A673 (cell line): ENCODE measurements around the gene LMO4.

Source experiments
- EZH2 ChIP-seq: fragments of 200-600 bp; sonication (generic); IDR thresholded peaks from 2 replicates; pipeline ENCODE4 v1.6.1; 2017; ENCODE audit warnings: borderline replicate concordance, low read depth, mild to moderate bottlenecking, mixed read lengths, antibody characterized with exemption, low read length; ENCODE audit not compliant: poor library complexity, severe bottlenecking
- TF ChIP-seq, protein P1 (sequence below): fragments of 300-800, 200-600 bp; sonication (generic); conservative IDR thresholded peaks from 2 replicates; pipeline ENCODE4 v1.5.1; 2017; ENCODE audit warnings: low read depth, mild to moderate bottlenecking, antibody characterized with exemption, low read length, moderate library complexity, mixed read lengths

DNA sequence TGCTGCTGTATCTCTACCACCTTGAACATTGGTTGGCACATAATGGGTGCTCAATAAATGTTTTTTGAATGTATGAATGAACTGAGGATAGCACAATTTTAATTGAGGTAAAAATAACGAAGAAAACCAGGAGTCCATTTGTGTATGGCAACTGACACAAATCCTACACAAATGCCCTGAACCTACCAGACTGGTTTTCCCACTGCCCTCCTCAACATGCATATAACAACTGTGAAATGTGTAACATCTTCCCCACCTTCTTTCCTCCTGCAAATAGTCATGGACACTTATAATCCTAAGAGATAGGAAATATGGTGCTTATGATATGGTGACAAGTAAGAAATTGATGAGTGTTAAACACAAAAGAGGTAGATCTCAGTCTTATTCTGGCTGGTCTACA is 9.9 kb upstream of the LMO4 start:
- TF ChIP-seq, protein P1, sequence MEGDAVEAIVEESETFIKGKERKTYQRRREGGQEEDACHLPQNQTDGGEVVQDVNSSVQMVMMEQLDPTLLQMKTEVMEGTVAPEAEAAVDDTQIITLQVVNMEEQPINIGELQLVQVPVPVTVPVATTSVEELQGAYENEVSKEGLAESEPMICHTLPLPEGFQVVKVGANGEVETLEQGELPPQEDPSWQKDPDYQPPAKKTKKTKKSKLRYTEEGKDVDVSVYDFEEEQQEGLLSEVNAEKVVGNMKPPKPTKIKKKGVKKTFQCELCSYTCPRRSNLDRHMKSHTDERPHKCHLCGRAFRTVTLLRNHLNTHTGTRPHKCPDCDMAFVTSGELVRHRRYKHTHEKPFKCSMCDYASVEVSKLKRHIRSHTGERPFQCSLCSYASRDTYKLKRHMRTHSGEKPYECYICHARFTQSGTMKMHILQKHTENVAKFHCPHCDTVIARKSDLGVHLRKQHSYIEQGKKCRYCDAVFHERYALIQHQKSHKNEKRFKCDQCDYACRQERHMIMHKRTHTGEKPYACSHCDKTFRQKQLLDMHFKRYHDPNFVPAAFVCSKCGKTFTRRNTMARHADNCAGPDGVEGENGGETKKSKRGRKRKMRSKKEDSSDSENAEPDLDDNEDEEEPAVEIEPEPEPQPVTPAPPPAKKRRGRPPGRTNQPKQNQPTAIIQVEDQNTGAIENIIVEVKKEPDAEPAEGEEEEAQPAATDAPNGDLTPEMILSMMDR = no peak
- no peak for TF ChIP-seq EZH2
